SK-N-SH treated with all-trans-retinoic acid at 6 μM for 48 hours (cell line): ENCODE results near the gene VAPA.

Source experiments
- ATAC-seq: fragments of 200-7000 bp; cut with Tn5 transposase; 3 replicates; pipeline ENCODE4 v1.9.1; 2020; ENCODE audit warnings: mild to moderate bottlenecking, moderate library complexity
- ARNTL ChIP-seq: fragments of 450-650 bp; formaldehyde crosslinking; IDR thresholded peaks from 2 replicates; pipeline ENCODE4 v1.5.0; 2020; ENCODE audit warnings: low read depth, mild to moderate bottlenecking, moderate library complexity, borderline replicate concordance
- BACH2 ChIP-seq: fragments of 250-450 bp; sonication (Bioruptor Pico); IDR thresholded peaks from 2 replicates; pipeline ENCODE4 v1.9.0; 2021; ENCODE audit warnings: mild to moderate bottlenecking, borderline replicate concordance
- CSDC2 ChIP-seq: fragments of 250-450 bp; sonication (Bioruptor Pico); IDR thresholded peaks from 2 replicates; pipeline ENCODE4 v1.5.0; 2020; ENCODE audit warnings: mild to moderate bottlenecking, moderate library complexity
- CSRNP3 ChIP-seq: fragments of 250-450 bp; sonication (Bioruptor Pico); IDR thresholded peaks from 2 replicates; pipeline ENCODE4 v1.5.1; 2021; ENCODE audit warnings: mild to moderate bottlenecking, moderate library complexity
- ESRRG ChIP-seq: fragments of 250-450 bp; sonication (Bioruptor Pico); IDR thresholded peaks from 2 replicates; pipeline ENCODE4 v1.6.1; 2021; ENCODE audit warnings: mild to moderate bottlenecking
- GLIS3 ChIP-seq: fragments of 250-450 bp; sonication (Bioruptor Pico); IDR thresholded peaks from 2 replicates; pipeline ENCODE4 v1.5.0; 2020; ENCODE audit warnings: mild to moderate bottlenecking, moderate library complexity
- ISL1 ChIP-seq: fragments of 250-450 bp; sonication (Bioruptor Pico); IDR thresholded peaks from 2 replicates; pipeline ENCODE4 v2.1.2; 2022; ENCODE audit warnings: mild to moderate bottlenecking, moderate library complexity
- OSR1 ChIP-seq: fragments of 250-450 bp; sonication (Bioruptor Pico); IDR thresholded peaks from 2 replicates; pipeline ENCODE4 v1.8.0; 2022; ENCODE audit warnings: moderate library complexity, mild to moderate bottlenecking, inconsistent platforms
- POU6F1 ChIP-seq: fragments of 250-450 bp; sonication (Bioruptor Pico); IDR thresholded peaks from 2 replicates; pipeline ENCODE4 v1.8.0; 2021; ENCODE audit warnings: low read depth, mild to moderate bottlenecking, moderate library complexity, borderline replicate concordance
- RARB ChIP-seq: fragments of 250-450 bp; sonication (Bioruptor Pico); IDR thresholded peaks from 2 replicates; pipeline ENCODE4 v1.8.0; 2021; ENCODE audit warnings: mild to moderate bottlenecking, moderate library complexity
- SNAI2 ChIP-seq: fragments of 250-450 bp; sonication (Bioruptor Pico); IDR thresholded peaks from 2 replicates; pipeline ENCODE4 v1.5.0; 2020; ENCODE audit warnings: mild to moderate bottlenecking, moderate library complexity
- TCF4 ChIP-seq: fragments of 250-450 bp; sonication (Bioruptor Pico); IDR thresholded peaks from 2 replicates; pipeline ENCODE4 v1.8.0; 2021; ENCODE audit warnings: mild to moderate bottlenecking, moderate library complexity, borderline replicate concordance
- TOX ChIP-seq: fragments of 250-450 bp; sonication (Bioruptor Pico); IDR thresholded peaks from 2 replicates; pipeline ENCODE4 v1.8.0; 2021; ENCODE audit warnings: mild to moderate bottlenecking, moderate library complexity, borderline replicate concordance
- ZC3H10 ChIP-seq: fragments of 250-450 bp; sonication (Bioruptor Pico); IDR thresholded peaks from 2 replicates; pipeline ENCODE4 v1.5.1; 2021; ENCODE audit warnings: mild to moderate bottlenecking, moderate library complexity
- ZFP3 ChIP-seq: fragments of 250-450 bp; sonication (Bioruptor Pico); IDR thresholded peaks from 2 replicates; pipeline ENCODE4 v1.5.0; 2020; ENCODE audit warnings: mild to moderate bottlenecking, moderate library complexity
- ZFP30 ChIP-seq: fragments of 450-650 bp; formaldehyde crosslinking; IDR thresholded peaks from 2 replicates; pipeline ENCODE4 v1.5.0; 2022; ENCODE audit warnings: mild to moderate bottlenecking, moderate library complexity
- ZNF565 ChIP-seq: fragments of 450-650 bp; formaldehyde crosslinking; conservative IDR thresholded peaks from 2 replicates; pipeline ENCODE4 v1.5.0; 2020; ENCODE audit warnings: low read depth, mild to moderate bottlenecking, moderate library complexity
- ZNF70 ChIP-seq: fragments of 450-650 bp; formaldehyde crosslinking; IDR thresholded peaks from 2 replicates; pipeline ENCODE4 v1.5.0; 2020; ENCODE audit warnings: mild to moderate bottlenecking, moderate library complexity
- ZNF8 ChIP-seq: fragments of 450-650 bp; formaldehyde crosslinking; IDR thresholded peaks from 2 replicates; pipeline ENCODE4 v1.5.0; 2020; ENCODE audit warnings: mild to moderate bottlenecking, moderate library complexity
- TF ChIP-seq, protein P1 (sequence below): fragments of 250-450 bp; sonication (Bioruptor Pico); IDR thresholded peaks from 2 replicates; pipeline ENCODE4 v1.5.0; 2020; ENCODE audit warnings: mild to moderate bottlenecking, moderate library complexity
- TF ChIP-seq, protein P2 (sequence below): fragments of 250-450 bp; sonication (Bioruptor Pico); IDR thresholded peaks from 2 replicates; pipeline ENCODE4 v1.5.1; 2020; ENCODE audit warnings: low read depth, mild to moderate bottlenecking, moderate library complexity
- TF ChIP-seq, protein P3 (sequence below): fragments of 250-450 bp; sonication (Bioruptor Pico); IDR thresholded peaks from 2 replicates; pipeline ENCODE4 v1.8.0; 2020; ENCODE audit warnings: mild to moderate bottlenecking, moderate library complexity, borderline replicate concordance

VAPA gene

GRCh38 chr18:9982711-9983110 is 68.9 kb downstream of the VAPA start:
- ATAC-seq: no peak
- no peak for TF ChIP-seq BACH2 (CRISPR knock-in tag)
- TF ChIP-seq ZFP30 (CRISPR knock-in tag): no peak
- no peak for TF ChIP-seq ARNTL (CRISPR knock-in tag)
- TF ChIP-seq ZNF565 (CRISPR knock-in tag): no peak
- TF ChIP-seq ESRRG: no peak
- TF ChIP-seq CSRNP3 (CRISPR knock-in tag): no peak
- TF ChIP-seq CSDC2 (CRISPR knock-in tag): no peak
- no peak for TF ChIP-seq ZNF8 (CRISPR knock-in tag)
- TF ChIP-seq TCF4 (CRISPR knock-in tag): no peak
- no peak for TF ChIP-seq GLIS3 (CRISPR knock-in tag)
- TF ChIP-seq, protein P1, sequence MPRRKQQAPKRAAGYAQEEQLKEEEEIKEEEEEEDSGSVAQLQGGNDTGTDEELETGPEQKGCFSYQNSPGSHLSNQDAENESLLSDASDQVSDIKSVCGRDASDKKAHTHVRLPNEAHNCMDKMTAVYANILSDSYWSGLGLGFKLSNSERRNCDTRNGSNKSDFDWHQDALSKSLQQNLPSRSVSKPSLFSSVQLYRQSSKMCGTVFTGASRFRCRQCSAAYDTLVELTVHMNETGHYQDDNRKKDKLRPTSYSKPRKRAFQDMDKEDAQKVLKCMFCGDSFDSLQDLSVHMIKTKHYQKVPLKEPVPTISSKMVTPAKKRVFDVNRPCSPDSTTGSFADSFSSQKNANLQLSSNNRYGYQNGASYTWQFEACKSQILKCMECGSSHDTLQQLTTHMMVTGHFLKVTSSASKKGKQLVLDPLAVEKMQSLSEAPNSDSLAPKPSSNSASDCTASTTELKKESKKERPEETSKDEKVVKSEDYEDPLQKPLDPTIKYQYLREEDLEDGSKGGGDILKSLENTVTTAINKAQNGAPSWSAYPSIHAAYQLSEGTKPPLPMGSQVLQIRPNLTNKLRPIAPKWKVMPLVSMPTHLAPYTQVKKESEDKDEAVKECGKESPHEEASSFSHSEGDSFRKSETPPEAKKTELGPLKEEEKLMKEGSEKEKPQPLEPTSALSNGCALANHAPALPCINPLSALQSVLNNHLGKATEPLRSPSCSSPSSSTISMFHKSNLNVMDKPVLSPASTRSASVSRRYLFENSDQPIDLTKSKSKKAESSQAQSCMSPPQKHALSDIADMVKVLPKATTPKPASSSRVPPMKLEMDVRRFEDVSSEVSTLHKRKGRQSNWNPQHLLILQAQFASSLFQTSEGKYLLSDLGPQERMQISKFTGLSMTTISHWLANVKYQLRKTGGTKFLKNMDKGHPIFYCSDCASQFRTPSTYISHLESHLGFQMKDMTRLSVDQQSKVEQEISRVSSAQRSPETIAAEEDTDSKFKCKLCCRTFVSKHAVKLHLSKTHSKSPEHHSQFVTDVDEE (CRISPR knock-in tag): no peak
- TF ChIP-seq TOX: no peak
- TF ChIP-seq SNAI2 (CRISPR knock-in tag): no peak
- TF ChIP-seq, protein P2, sequence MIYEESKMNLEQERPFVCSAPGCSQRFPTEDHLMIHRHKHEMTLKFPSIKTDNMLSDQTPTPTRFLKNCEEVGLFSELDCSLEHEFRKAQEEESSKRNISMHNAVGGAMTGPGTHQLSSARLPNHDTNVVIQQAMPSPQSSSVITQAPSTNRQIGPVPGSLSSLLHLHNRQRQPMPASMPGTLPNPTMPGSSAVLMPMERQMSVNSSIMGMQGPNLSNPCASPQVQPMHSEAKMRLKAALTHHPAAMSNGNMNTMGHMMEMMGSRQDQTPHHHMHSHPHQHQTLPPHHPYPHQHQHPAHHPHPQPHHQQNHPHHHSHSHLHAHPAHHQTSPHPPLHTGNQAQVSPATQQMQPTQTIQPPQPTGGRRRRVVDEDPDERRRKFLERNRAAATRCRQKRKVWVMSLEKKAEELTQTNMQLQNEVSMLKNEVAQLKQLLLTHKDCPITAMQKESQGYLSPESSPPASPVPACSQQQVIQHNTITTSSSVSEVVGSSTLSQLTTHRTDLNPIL (CRISPR knock-in tag): no peak
- TF ChIP-seq ZFP3 (CRISPR knock-in tag): no peak
- no peak for TF ChIP-seq ZC3H10 (CRISPR knock-in tag)
- no peak for TF ChIP-seq OSR1 (CRISPR knock-in tag)
- TF ChIP-seq POU6F1 (CRISPR knock-in tag): no peak

DNA sequence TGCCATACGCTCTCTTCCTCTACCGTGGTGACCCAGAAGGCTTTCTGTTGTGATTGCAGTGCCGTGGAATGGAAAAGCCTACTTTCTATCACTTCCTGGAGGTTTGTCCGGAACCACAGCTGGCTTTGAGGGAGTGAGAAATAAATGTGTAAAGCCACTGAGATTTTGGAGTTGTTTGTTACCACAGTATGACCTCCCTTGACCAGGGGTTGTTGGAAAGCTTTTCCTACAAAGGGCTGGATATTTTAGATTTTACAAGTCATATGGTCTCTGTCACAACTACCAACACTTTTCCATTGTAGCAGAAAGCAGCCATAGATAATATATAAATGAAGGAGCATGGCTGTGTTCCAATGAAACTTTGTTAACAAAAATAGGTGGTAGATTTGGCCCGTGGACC is 70.3 kb downstream of the VAPA start:
- no peak for ATAC-seq
- TF ChIP-seq ZNF565 (CRISPR knock-in tag) (no peak), TOX (no peak), ARNTL (CRISPR knock-in tag) (no peak), ZFP3 (CRISPR knock-in tag) (no peak), SNAI2 (CRISPR knock-in tag) (no peak), CSRNP3 (CRISPR knock-in tag) (no peak), ZNF8 (CRISPR knock-in tag) (no peak), GLIS3 (CRISPR knock-in tag) (no peak), RARB (no peak), ZNF70 (CRISPR knock-in tag) (no peak), CSDC2 (CRISPR knock-in tag) (no peak), ZFP30 (CRISPR knock-in tag) (no peak), ISL1 (CRISPR knock-in tag) (no peak)
- TF ChIP-seq, protein P3, sequence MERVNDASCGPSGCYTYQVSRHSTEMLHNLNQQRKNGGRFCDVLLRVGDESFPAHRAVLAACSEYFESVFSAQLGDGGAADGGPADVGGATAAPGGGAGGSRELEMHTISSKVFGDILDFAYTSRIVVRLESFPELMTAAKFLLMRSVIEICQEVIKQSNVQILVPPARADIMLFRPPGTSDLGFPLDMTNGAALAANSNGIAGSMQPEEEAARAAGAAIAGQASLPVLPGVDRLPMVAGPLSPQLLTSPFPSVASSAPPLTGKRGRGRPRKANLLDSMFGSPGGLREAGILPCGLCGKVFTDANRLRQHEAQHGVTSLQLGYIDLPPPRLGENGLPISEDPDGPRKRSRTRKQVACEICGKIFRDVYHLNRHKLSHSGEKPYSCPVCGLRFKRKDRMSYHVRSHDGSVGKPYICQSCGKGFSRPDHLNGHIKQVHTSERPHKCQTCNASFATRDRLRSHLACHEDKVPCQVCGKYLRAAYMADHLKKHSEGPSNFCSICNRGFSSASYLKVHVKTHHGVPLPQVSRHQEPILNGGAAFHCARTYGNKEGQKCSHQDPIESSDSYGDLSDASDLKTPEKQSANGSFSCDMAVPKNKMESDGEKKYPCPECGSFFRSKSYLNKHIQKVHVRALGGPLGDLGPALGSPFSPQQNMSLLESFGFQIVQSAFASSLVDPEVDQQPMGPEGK (CRISPR knock-in tag): no peak
